Measurements from ENCODE around the gene CDKAL1.
A peak's percentile ranks its signal among the peaks of the same experiment; 100 is the strongest.

The CDKAL1 gene

DNA sequence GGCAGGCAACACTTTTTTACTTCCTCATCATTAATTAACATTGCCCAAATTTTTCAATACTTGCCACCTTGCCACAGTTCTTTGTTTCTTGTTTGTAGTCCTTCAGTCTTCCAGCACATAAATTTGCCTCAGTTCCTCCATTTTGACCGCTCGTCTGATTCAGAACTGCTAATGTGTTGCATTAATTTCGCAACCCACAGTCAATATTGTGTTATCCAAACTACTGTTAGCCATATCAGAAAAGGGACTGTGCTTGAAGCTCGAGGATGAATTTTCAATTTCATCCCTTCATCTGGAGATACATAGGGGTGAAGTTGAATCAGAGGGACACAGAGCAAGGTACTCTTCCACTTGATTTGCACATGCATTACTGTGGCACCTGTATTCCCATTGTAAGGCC, 421.5 kb downstream of the CDKAL1 start:
- Mint-ChIP-seq H3K27me3 (no peaks in the 10 kb centered on the region), H3K36me3 (ENCODE audit: low read depth) (peaks cover 8% of the 10 kb centered on the region), H3K4me3 (no peak overlapping the region), H3K27ac (peak overlapping the region; percentile 57), H3K9me3 (no peaks in the 10 kb centered on the region), H3K4me1 (ENCODE audit: low read depth) (peaks cover 12% of the 10 kb centered on the region)
- intact Hi-C loops (cut with micrococcal nuclease) = no loop called here

- H3K4me3 Mint-ChIP-seq = no peak overlapping the region
- H3K4me1 Mint-ChIP-seq (ENCODE audit: low read depth) = peaks cover 11% of the 10 kb centered on the region
- no peak overlapping the region for H3K27ac Mint-ChIP-seq
- no peaks in the 10 kb centered on the region for H3K27me3 Mint-ChIP-seq
- intact Hi-C loops (cut with micrococcal nuclease) = no loop called here
- H3K36me3 Mint-ChIP-seq (ENCODE audit: low read depth) = peaks cover 15% of the 10 kb centered on the region
- H3K9me3 Mint-ChIP-seq = no peaks in the 10 kb centered on the region
Observed at GRCh38 chr6:20960067-20960466, 425.8 kb downstream of the CDKAL1 start.

DNA sequence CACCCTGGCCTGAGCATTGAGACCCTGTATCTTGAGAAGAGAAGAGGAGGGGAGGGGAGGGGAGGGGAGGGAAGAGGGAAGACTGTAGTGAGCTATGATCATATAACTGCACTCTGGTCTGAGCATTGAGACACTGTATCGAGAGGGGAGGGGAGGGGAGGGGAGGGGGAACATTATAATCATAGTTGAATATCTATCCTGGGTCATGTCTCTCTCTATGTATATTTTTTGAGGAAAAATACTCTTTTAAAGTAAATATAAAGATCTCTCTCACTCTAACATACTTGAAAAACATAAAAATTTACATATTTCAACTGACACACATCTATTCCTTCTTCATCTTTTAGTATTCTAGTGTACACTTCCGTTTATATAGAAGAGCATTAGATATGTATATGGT, 431.0 kb downstream of the CDKAL1 start:
- peaks cover 15% of the 10 kb centered on the region for H3K36me3 Mint-ChIP-seq (ENCODE audit: low read depth)
- intact Hi-C loops (cut with micrococcal nuclease) = no loop called here

GRCh38 chr6:20965915-20966314, 431.7 kb downstream of the CDKAL1 start:
- peaks cover 12% of the 10 kb centered on the region for H3K9me3 Mint-ChIP-seq
- no peaks in the 10 kb centered on the region for H3K27me3 Mint-ChIP-seq
- H3K4me3 Mint-ChIP-seq = no peak overlapping the region
- intact Hi-C loops (cut with micrococcal nuclease) = no loop called here
- H3K4me1 Mint-ChIP-seq (ENCODE audit: low read depth) = no peaks in the 10 kb centered on the region
- peaks cover 15% of the 10 kb centered on the region for H3K36me3 Mint-ChIP-seq (ENCODE audit: low read depth)
- no peak overlapping the region for H3K27ac Mint-ChIP-seq

More for the DNA sequence above, 431.0 kb downstream of the CDKAL1 start:
- Mint-ChIP-seq H3K9me3 (peaks cover 12% of the 10 kb centered on the region), H3K4me1 (ENCODE audit: low read depth) (no peaks in the 10 kb centered on the region), H3K27me3 (no peaks in the 10 kb centered on the region), H3K4me3 (no peak overlapping the region), H3K27ac (no peak overlapping the region)

- no peak overlapping the region for H3K27ac Mint-ChIP-seq
- H3K36me3 Mint-ChIP-seq (ENCODE audit: low read depth) = peaks cover 8% of the 10 kb centered on the region
- intact Hi-C loops (cut with micrococcal nuclease) = no loop called here
- no peaks in the 10 kb centered on the region for H3K4me1 Mint-ChIP-seq (ENCODE audit: low read depth)
- no peaks in the 10 kb centered on the region for H3K27me3 Mint-ChIP-seq
- peaks cover 12% of the 10 kb centered on the region for H3K9me3 Mint-ChIP-seq
- H3K4me3 Mint-ChIP-seq = no peak overlapping the region
Observed at GRCh38 chr6:20969551-20969950, 435.3 kb downstream of the CDKAL1 start.

- H3K4me1 Mint-ChIP-seq (ENCODE audit: low read depth) = no peaks in the 10 kb centered on the region
- H3K4me3 Mint-ChIP-seq = no peak overlapping the region
- intact Hi-C loops (cut with micrococcal nuclease) = no loop called here
- no peaks in the 10 kb centered on the region for H3K27me3 Mint-ChIP-seq
- H3K9me3 Mint-ChIP-seq = no peaks in the 10 kb centered on the region
- H3K27ac Mint-ChIP-seq = no peak overlapping the region
- H3K36me3 Mint-ChIP-seq (ENCODE audit: low read depth) = no peaks in the 10 kb centered on the region
Observed at GRCh38 chr6:20976391-20976918, 442.2 kb downstream of the CDKAL1 start.

DNA sequence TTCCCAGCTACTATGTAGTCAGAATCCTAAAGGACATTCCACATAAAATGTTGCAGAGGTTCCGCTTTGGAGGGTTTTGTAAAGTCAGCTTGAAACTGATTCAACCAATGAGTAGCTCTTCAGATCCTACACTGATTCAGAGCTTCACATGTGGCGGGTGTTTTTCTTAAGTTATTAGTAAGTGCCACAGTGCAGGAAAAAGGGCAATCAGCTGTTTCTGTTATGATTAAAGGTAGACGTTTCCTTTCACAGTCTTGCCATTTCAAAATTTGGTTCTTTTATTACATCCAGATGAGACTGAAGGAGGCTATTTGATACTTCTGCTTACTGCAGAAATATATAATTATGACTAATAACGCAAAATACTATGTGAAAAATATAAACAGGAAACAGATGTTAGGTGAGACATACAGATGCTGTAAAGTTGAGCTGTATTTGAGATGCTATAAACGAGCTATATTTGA, 443.9 kb downstream of the CDKAL1 start:
- H3K4me1 Mint-ChIP-seq (ENCODE audit: low read depth) = no peaks in the 10 kb centered on the region
- H3K36me3 Mint-ChIP-seq (ENCODE audit: low read depth) = no peaks in the 10 kb centered on the region
- no peak overlapping the region for H3K4me3 Mint-ChIP-seq
- H3K27me3 Mint-ChIP-seq = no peaks in the 10 kb centered on the region
- no peak overlapping the region for H3K27ac Mint-ChIP-seq
- no peaks in the 10 kb centered on the region for H3K9me3 Mint-ChIP-seq
- intact Hi-C loops (cut with micrococcal nuclease) = no loop called here

DNA sequence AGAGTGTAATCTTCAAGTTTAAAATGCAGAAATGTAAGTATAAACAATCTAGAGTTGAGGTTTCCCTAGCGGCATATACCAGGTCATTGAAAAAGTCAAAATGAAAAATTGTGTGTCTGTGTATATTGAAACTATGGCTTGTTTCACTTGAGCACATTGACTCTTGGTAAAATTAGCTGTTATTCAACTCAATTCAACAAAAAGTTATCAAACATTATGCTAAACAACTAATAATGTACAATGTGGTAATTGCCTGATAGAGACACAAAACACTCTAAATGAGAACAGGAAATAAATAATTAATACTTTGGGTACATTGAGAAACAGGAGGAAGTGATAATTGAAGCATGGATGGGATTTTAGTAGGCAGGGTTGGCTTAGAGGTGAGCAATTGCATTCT, 444.8 kb downstream of the CDKAL1 start:
- Mint-ChIP-seq H3K27ac (no peak overlapping the region), H3K9me3 (peaks cover 4% of the 10 kb centered on the region), H3K27me3 (no peaks in the 10 kb centered on the region), H3K4me3 (no peak overlapping the region), H3K4me1 (ENCODE audit: low read depth) (no peaks in the 10 kb centered on the region), H3K36me3 (ENCODE audit: low read depth) (peaks cover under 1% of the 10 kb centered on the region)
- intact Hi-C loops (cut with micrococcal nuclease) = no loop called here

DNA sequence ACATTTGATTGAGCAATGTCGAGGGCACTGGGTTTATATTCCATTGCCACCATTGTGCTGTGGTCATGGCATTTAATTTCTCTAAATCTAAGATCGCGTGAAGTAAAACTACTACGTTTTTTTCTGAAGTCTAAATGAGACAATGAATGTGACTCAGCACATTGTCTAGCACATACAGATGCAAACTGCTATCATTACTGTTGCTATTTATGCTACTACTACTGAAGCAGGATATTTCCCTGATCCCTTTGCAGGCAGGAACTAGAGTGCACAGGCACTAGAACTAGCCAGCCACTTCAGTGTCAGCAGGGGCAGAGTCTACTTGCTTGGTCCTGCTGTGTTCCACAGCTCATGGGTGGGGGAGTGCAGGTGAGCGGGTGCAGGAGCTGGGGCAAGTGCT, 449.7 kb downstream of the CDKAL1 start:
- Mint-ChIP-seq H3K9me3 (peaks cover 17% of the 10 kb centered on the region), H3K27me3 (no peaks in the 10 kb centered on the region), H3K4me3 (no peak overlapping the region), H3K36me3 (ENCODE audit: low read depth) (peaks cover 9% of the 10 kb centered on the region), H3K4me1 (ENCODE audit: low read depth) (no peaks in the 10 kb centered on the region), H3K27ac (no peak overlapping the region)
- intact Hi-C loops (cut with micrococcal nuclease) = no loop called here

- Mint-ChIP-seq H3K36me3 (ENCODE audit: low read depth) (peaks cover 9% of the 10 kb centered on the region), H3K9me3 (peaks cover 17% of the 10 kb centered on the region), H3K27ac (no peak overlapping the region), H3K4me1 (ENCODE audit: low read depth) (no peaks in the 10 kb centered on the region), H3K4me3 (no peak overlapping the region), H3K27me3 (no peaks in the 10 kb centered on the region)
- intact Hi-C loops (cut with micrococcal nuclease) = no loop called here
Observed at GRCh38 chr6:20985821-20986220, 451.6 kb downstream of the CDKAL1 start.

- Mint-ChIP-seq H3K4me3 (no peak overlapping the region), H3K27ac (no peak overlapping the region), H3K36me3 (ENCODE audit: low read depth) (peaks cover 12% of the 10 kb centered on the region)
Observed at GRCh38 chr6:20991910-20992309, 457.7 kb downstream of the CDKAL1 start.

DNA sequence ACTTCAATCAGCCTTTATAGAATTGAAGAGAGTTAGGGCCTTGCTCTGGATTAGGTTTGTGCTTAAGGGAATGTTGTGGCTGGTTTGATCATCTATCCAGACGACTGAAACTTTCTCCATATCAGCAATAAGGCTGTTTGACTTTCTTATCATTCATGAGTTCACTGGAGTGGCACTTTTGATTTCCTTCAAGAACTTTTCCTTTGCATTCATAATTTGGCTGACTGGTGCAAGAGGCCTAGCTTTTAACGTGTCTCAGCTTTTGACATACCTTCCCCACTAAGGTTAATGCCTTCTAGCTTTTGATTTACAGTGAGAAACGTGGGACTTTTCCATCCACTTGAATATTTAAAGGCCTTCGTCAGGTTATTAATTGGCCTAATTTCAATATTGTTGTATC, 461.8 kb downstream of the CDKAL1 start:
- intact Hi-C loops (cut with micrococcal nuclease) = no loop called here
- no peaks in the 10 kb centered on the region for H3K27me3 Mint-ChIP-seq

More at GRCh38 chr6:20991910-20992309, 457.7 kb downstream of the CDKAL1 start:
- Mint-ChIP-seq H3K9me3 (peaks cover 20% of the 10 kb centered on the region), H3K4me1 (ENCODE audit: low read depth) (no peaks in the 10 kb centered on the region), H3K27me3 (no peaks in the 10 kb centered on the region)
- intact Hi-C loops (cut with micrococcal nuclease) = no loop called here

GRCh38 chr6:20997143-20997769, 463.0 kb downstream of the CDKAL1 start:
- H3K27me3 Mint-ChIP-seq = no peaks in the 10 kb centered on the region
- no peak overlapping the region for H3K4me3 Mint-ChIP-seq
- peaks cover 29% of the 10 kb centered on the region for H3K36me3 Mint-ChIP-seq (ENCODE audit: low read depth)
- intact Hi-C loops (cut with micrococcal nuclease) = no loop called here
- no peaks in the 10 kb centered on the region for H3K4me1 Mint-ChIP-seq (ENCODE audit: low read depth)
- peaks cover 20% of the 10 kb centered on the region for H3K9me3 Mint-ChIP-seq
- no peak overlapping the region for H3K27ac Mint-ChIP-seq

More for the DNA sequence above, 461.8 kb downstream of the CDKAL1 start:
- Mint-ChIP-seq H3K4me1 (ENCODE audit: low read depth) (no peaks in the 10 kb centered on the region), H3K27ac (no peak overlapping the region), H3K36me3 (ENCODE audit: low read depth) (peaks cover 22% of the 10 kb centered on the region), H3K4me3 (no peak overlapping the region), H3K9me3 (peaks cover 20% of the 10 kb centered on the region)

DNA sequence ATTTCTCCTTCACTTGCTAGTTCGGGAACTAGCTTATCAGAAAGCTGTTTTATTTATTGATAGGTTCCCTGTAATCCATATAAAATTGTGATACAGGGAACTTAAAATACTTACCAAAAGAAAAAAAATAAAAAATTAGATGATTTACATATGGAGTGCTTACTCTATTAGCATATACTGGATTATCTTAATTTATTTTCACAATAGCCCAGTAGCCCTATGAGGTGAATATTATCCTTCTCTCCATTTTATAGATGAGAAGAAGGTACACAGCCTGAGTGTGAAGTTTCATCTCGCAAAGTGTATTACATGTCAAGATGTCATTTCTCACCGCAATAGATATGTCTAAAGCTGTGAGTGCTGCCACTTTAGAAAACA, 463.5 kb downstream of the CDKAL1 start:
- Mint-ChIP-seq H3K36me3 (ENCODE audit: low read depth) (peaks cover 29% of the 10 kb centered on the region), H3K4me1 (ENCODE audit: low read depth) (no peaks in the 10 kb centered on the region), H3K9me3 (peaks cover 20% of the 10 kb centered on the region), H3K4me3 (no peak overlapping the region), H3K27me3 (no peaks in the 10 kb centered on the region), H3K27ac (no peak overlapping the region)
- intact Hi-C loops (cut with micrococcal nuclease) = no loop called here

All from dendritic cell treated with granulocyte-macrophage colony-stimulating factor and Interleukin-4, amounts not matched to agents 40 ng/mL and 50 ng/mL, for 4 days (primary cell).